K562 (cell line): ENCODE measurements around the gene ICAM1. TPM values are rescaled to one million over a fixed set of nuclear protein-coding genes. Genes with fewer than 3 reads are reported as not detected.

ENCODE experiments used
- CBX8 ChIP-seq: fragments of 200-600 bp; sonication (generic); IDR thresholded peaks from 2 replicates; pipeline ENCODE4 v1.6.1; 2012; ENCODE audit warnings: borderline replicate concordance, mixed run types, low read depth, mild to moderate bottlenecking, moderate library complexity, mixed read lengths, low read length, control low read depth, inconsistent platforms; ENCODE audit not compliant: poor library complexity, severe bottlenecking; ENCODE audit errors: extremely low read depth
- CC2D1A ChIP-seq: fragments of 450-650 bp; IDR thresholded peaks from 2 replicates; pipeline ENCODE4 v1.6.1; 2017; ENCODE audit warnings: mild to moderate bottlenecking
- E2F1 ChIP-seq: sonication (generic); formaldehyde crosslinking; IDR thresholded peaks from 2 replicates; pipeline ENCODE4 v1.8.1; 2023; ENCODE audit warnings: mild to moderate bottlenecking, missing genetic modification reagents, moderate library complexity
- EHMT2 ChIP-seq: fragments of 450-650 bp; IDR thresholded peaks from 2 replicates; pipeline ENCODE4 v1.6.1; 2018; ENCODE audit warnings: antibody characterized with exemption
- JUN ChIP-seq, 2 experiments: sonication (generic) in 1 of 2; formaldehyde crosslinking in 1 of 2; IDR thresholded peaks; 2 replicates each; pipeline versions ENCODE4 v1.6.1 to v1.8.0; 2012 to 2022; ENCODE audit warnings: borderline replicate concordance in 2 of 2, mild to moderate bottlenecking in 2 of 2, improper control_type of control experiment in 1 of 2, low read depth in 1 of 2, low read length in 1 of 2, missing genetic modification reagents in 1 of 2
- RBM14 ChIP-seq: fragments of 200-400 bp; formaldehyde crosslinking; IDR thresholded peaks from 2 replicates; pipeline ENCODE4 v1.6.1; 2018; ENCODE audit warnings: low read depth, mild to moderate bottlenecking, low read length, moderate library complexity, borderline replicate concordance; ENCODE audit not compliant: insufficient read depth
- REST ChIP-seq, 2 experiments: fragments of 450-650 bp; formaldehyde crosslinking in 1 of 2; IDR thresholded peaks; 2 replicates each; pipeline versions ENCODE4 v1.4.0 to v1.6.1; 2014 to 2020; ENCODE audit warnings: mild to moderate bottlenecking in 2 of 2, borderline replicate concordance in 1 of 2, low read depth in 1 of 2
- SAFB ChIP-seq: fragments of 200-400 bp; formaldehyde crosslinking; IDR thresholded peaks from 2 replicates; pipeline ENCODE4 v1.6.1; 2017; ENCODE audit warnings: low read depth, low read length, borderline replicate concordance
- TCF3 ChIP-seq: sonication (generic); formaldehyde crosslinking; IDR thresholded peaks from 2 replicates; pipeline ENCODE4 v1.4.0; 2020; ENCODE audit warnings: mild to moderate bottlenecking, missing genetic modification reagents
- ZNF232 ChIP-seq: sonication (generic); formaldehyde crosslinking; IDR thresholded peaks from 2 replicates; pipeline ENCODE4 v1.8.0; 2022; ENCODE audit warnings: mild to moderate bottlenecking, missing genetic modification reagents
- ZNF431 ChIP-seq: sonication (generic); formaldehyde crosslinking; IDR thresholded peaks from 2 replicates; pipeline ENCODE4 v1.8.0; 2022; ENCODE audit warnings: mild to moderate bottlenecking, missing genetic modification reagents
- polyA plus RNA-seq, 8 experiments: library from polyadenylated mRNA; depleted of rRNA in 4 of 8; stranded (reverse) in 5 of 8; unstranded in 3 of 8; fragments of >200 nt; fragmentation: Nextera tagmentation in 2 of 8; fragmentation: Illumina TruSeq in 1 of 8; extraction: Ambion mirVana in 2 of 8; extraction: Trizol in 1 of 8; gene quantifications; 2 replicates each; pipeline versions ENCODE4 v1.2.1 to v1.2.3, GENCODE V29; 2011 to 2014; ENCODE audit warnings: inconsistent platforms in 1 of 8, missing spikeins in 1 of 8
- total RNA-seq, 7 experiments: library from RNA; depleted of rRNA in 6 of 7; stranded (reverse); fragments of >200 nt in 6 of 7; fragmentation: Illumina TruSeq in 2 of 7; extraction: Trizol in 2 of 7; gene quantifications; 2 replicates each; pipeline versions ENCODE4 v1.2.1 to v1.2.3, GENCODE V29; 2011 to 2021; ENCODE audit warnings: low replicate concordance in 1 of 7
- TF ChIP-seq, protein P1 (sequence below): sonication (generic); formaldehyde crosslinking; IDR thresholded peaks from 2 replicates; pipeline ENCODE4 v1.8.1; 2023; ENCODE audit warnings: mild to moderate bottlenecking, missing genetic modification reagents

ICAM1 gene
- total and polyA plus RNA-seq, 9 of the 15 experiments (the other 6 are each of a cell fraction or from before 2014, with no cell fraction given), result 2.3 to 24.4 (median 13.4) TPM

DNA sequence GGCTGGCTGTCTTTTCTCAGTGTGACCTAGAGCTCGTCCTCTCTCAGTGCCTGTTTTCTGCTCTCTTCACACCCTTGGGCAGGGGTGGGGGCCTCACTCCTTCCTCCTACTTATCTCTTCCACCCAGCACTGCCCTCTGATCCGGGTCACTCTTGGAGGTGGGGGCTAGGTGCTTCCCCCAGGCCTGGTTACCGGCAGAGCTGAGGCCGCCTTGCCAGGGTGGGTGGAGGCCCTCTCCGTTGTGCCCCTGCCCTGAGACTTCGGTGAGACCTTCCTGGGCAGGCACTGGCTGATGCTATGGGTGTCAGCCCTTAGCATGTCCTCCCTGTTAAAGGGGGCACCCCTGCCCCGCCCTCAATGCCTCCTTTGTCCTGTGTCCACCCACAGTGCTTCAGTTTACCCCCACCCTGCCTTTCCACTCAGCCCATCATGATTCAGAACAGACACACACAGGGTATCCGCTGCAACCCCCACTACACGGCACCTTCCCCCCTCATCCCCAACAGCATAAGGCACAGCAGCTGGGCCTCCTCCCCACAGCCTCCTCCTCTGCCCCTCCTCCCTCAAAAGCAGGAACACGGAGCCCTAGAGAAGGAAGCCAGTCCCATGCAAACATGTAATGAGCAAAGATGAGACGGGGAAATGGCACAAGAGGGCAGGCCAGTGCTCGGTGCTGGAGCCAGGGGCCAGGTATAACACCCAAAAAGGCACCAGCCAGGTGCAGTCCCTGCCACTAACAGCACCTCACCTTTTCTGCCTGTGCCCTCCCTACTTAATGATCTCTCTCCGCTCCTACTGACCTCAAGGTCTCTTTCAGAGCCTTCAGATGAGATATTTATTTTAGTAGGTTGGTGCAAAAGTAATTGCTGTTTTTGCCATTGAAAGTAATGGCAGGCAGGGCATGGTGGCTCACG lies 28.9 kb downstream of the ICAM1 start (continued):
- TF ChIP-seq REST (IDR thresholded peaks at IDR 0.05; ENCODE audit: borderline replicate concordance) (no peak), REST (CRISPR knock-in tag; IDR thresholded peaks at IDR 0.05; ENCODE audit: low read depth) (0 out of 2 replicates have a peak, but pooled peaks have one; percentile 35), E2F1 (CRISPR knock-in tag) (no peak), TCF3 (peak; percentile 94), ZNF232 (CRISPR knock-in tag) (no peak), EHMT2 (0 out of 2 replicates have a peak, but pooled peaks have one; percentile 28), ZNF431 (CRISPR knock-in tag) (peak; percentile 58; the same call in 1 of the 2 replicates), CBX8 (no peak), SAFB (no peak), JUN (IDR thresholded peaks at IDR 0.05; ENCODE audit: borderline replicate concordance, low read depth, low read length) (no peak), JUN (CRISPR knock-in tag; IDR thresholded peaks at IDR 0.05; ENCODE audit: borderline replicate concordance) (peak; percentile 55; the same call in 1 of the 2 replicates), CC2D1A (no peak), RBM14 (no peak)
- TF ChIP-seq, protein P1, sequence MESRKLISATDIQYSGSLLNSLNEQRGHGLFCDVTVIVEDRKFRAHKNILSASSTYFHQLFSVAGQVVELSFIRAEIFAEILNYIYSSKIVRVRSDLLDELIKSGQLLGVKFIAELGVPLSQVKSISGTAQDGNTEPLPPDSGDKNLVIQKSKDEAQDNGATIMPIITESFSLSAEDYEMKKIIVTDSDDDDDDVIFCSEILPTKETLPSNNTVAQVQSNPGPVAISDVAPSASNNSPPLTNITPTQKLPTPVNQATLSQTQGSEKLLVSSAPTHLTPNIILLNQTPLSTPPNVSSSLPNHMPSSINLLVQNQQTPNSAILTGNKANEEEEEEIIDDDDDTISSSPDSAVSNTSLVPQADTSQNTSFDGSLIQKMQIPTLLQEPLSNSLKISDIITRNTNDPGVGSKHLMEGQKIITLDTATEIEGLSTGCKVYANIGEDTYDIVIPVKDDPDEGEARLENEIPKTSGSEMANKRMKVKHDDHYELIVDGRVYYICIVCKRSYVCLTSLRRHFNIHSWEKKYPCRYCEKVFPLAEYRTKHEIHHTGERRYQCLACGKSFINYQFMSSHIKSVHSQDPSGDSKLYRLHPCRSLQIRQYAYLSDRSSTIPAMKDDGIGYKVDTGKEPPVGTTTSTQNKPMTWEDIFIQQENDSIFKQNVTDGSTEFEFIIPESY, result no peak
